Gastrocnemius medialis (tissue), 4 donors: ENCODE results near the gene COL4A1. TPM values are rescaled to one million over a fixed set of nuclear protein-coding genes. Genes with fewer than 3 reads are reported as not detected.

ENCODE experiments used
- ATAC-seq, 2 donors: fragments of 150-250 bp; one replicate each; pipeline ENCODE4 v1.9.1; 2016
- DNase-seq, 2 donors: peaks; one replicate each; pipeline ENCODE4 v3.0.0-alpha.2; 2019
- H3K27ac ChIP-seq, 4 donors: fragments of 200-600 bp; sonication (generic); 1 replicate in 1 of 4; 2 replicates in 3 of 4; pipeline ENCODE4 v1.5.1; 2016 to 2018; ENCODE audit warnings: mild to moderate bottlenecking in 2 of 4, moderate library complexity in 1 of 4
- H3K27me3 ChIP-seq, 3 donors: fragments of 200-600 bp; sonication (generic) in 2 of 3; 1 replicate in 1 of 3; 2 replicates in 2 of 3; pipeline versions ENCODE4 v1.5.1 to v1.6.0; 2016 to 2019; ENCODE audit warnings: mild to moderate bottlenecking in 1 of 3, moderate library complexity in 1 of 3
- H3K36me3 ChIP-seq, 2 donors: fragments of 200-600 bp; sonication (generic) in 1 of 2; one replicate each; pipeline ENCODE4 v1.5.1; 2017 to 2018
- H3K4me1 ChIP-seq, 2 donors: fragments of 200-600 bp; sonication (generic) in 1 of 2; one replicate each; pipeline ENCODE4 v1.5.1; 2016 to 2017; ENCODE audit warnings: mild to moderate bottlenecking in 2 of 2
- H3K4me3 ChIP-seq, 4 donors: fragments of 200-600 bp; sonication (generic) in 3 of 4; 1 replicate in 1 of 4; 2 replicates in 3 of 4; pipeline ENCODE4 v1.5.1; 2016 to 2019; ENCODE audit warnings: mild to moderate bottlenecking in 2 of 4
- H3K9me3 ChIP-seq, 3 donors: fragments of 200-600 bp; sonication (generic) in 2 of 3; 1 replicate in 1 of 3; 2 replicates in 2 of 3; pipeline ENCODE4 v1.5.1; 2016 to 2019
- POLR2A ChIP-seq, 2 donors: fragments of 450-650 bp; IDR thresholded peaks; one replicate each; pipeline ENCODE4 v1.6.1; 2017; ENCODE audit warnings: antibody characterized with exemption in 2 of 2, mild to moderate bottlenecking in 2 of 2, moderate library complexity in 2 of 2
- in situ Hi-C, 4 donors: fragments of 200-750 bp; cut with MboI; loops; one replicate each; pipeline versions ENCODE4 v1.15.0 to v1.8.0; 2017; ENCODE audit warnings: low sequenced_read_pairs in 4 of 4
- intact Hi-C: fragments of 100-400 bp; cut with DNase I; formaldehyde crosslinking; loops from one replicate; pipeline ENCODE4 v1.15.1; 2023; ENCODE audit warnings: low total_unique reads
- total RNA-seq, 4 donors: library from RNA; depleted of rRNA; stranded (reverse); fragments of >200 nt; gene quantifications; one replicate each; pipeline versions ENCODE4 v1.1.0 to v1.2.3, GENCODE V29; 2016
- TF ChIP-seq, protein P1 (sequence below), 5 experiments: fragments of 450-650 bp in 3 of 5; fragments of 200-600 bp in 2 of 5; sonication (generic) in 2 of 5; IDR thresholded peaks in 4 of 5; conservative IDR thresholded peaks in 1 of 5; 1 replicate in 4 of 5; 2 replicates in 1 of 5; pipeline ENCODE4 v1.5.1; 2016 to 2019; ENCODE audit warnings: antibody characterized with exemption in 5 of 5, mild to moderate bottlenecking in 3 of 5, moderate library complexity in 3 of 5

COL4A1 gene
- total RNA-seq, 4 donors from 2014 or later: 60.5 to 127 (median 120) TPM

DNA sequence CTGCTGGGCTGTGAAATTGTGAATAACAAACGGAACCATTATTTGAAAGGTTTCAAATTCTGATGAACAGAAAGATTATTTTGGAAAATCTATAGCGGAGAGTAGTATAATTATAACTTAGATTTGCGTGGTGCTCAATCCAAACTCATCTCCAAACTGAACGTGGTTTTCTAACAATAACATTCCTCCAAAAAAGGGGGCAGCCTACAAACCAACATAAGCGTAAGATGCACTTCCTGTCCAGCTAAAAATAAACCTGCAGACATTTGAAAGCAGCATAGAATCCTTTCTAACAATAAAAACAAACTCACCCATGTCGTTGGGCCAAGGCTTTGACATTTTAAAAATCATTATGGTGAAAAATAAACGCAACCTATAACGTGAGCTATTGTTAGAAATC is 178.4 kb downstream of the COL4A1 start:
- peak overlapping the region; percentile 83 to 95 (median 88) for H3K27ac ChIP-seq
- ATAC-seq (no peak), DNase-seq (no peak)
- no peaks in the 10 kb centered on the region for H3K9me3 ChIP-seq
- peak overlapping the region in 1 of 4 donors; percentile 14 for H3K4me3 ChIP-seq
- TF ChIP-seq POLR2A (IDR thresholded peaks at IDR 0.05): no peak
- TF ChIP-seq, protein P1, sequence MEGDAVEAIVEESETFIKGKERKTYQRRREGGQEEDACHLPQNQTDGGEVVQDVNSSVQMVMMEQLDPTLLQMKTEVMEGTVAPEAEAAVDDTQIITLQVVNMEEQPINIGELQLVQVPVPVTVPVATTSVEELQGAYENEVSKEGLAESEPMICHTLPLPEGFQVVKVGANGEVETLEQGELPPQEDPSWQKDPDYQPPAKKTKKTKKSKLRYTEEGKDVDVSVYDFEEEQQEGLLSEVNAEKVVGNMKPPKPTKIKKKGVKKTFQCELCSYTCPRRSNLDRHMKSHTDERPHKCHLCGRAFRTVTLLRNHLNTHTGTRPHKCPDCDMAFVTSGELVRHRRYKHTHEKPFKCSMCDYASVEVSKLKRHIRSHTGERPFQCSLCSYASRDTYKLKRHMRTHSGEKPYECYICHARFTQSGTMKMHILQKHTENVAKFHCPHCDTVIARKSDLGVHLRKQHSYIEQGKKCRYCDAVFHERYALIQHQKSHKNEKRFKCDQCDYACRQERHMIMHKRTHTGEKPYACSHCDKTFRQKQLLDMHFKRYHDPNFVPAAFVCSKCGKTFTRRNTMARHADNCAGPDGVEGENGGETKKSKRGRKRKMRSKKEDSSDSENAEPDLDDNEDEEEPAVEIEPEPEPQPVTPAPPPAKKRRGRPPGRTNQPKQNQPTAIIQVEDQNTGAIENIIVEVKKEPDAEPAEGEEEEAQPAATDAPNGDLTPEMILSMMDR (IDR thresholded peaks at IDR 0.05 in 4 of 5, conservative IDR thresholded peaks at IDR 0.05 in 1 of 5): no peak
- in situ Hi-C loops: no loop called here
- no peaks in the 10 kb centered on the region for H3K36me3 ChIP-seq
- H3K4me1 ChIP-seq: peaks cover 34 to 35% of the 10 kb centered on the region in 2 donors
- no peaks in the 10 kb centered on the region for H3K27me3 ChIP-seq
- intact Hi-C loops: no loop called here

DNA sequence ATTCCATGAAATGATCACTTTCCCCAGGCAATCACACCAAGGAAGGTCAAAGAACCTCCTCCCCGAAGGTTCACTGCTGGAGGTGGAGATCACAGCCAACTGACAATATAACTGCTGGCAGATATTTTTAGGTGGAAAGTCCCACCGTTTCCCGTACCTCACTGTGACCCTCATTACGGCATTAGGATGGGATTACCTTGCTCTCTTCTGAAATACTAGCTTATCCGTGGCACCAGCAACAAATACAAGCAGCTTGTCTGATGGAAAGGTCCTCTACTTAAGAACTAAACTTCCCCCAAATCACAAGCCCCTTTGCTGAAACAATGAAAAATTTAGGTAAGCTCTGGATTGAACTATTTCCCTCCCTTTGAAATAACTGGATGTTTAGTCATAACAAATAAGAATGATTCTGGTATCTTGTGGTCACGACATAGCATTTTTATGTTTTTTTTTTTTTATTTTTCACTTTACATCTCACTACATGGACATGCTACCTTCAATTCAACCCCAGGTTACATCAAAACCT is 178.9 kb downstream of the COL4A1 start:
- Histone ChIP-seq H3K9me3 (no peaks in the 10 kb centered on the region), H3K4me3 (no peak overlapping the region), H3K27me3 (no peaks in the 10 kb centered on the region), H3K4me1 (peaks cover 33 to 35% of the 10 kb centered on the region in 2 donors), H3K36me3 (no peaks in the 10 kb centered on the region), H3K27ac (peak overlapping the region; percentile 83 to 95 (median 88))
- no peak for TF ChIP-seq POLR2A (IDR thresholded peaks at IDR 0.05)
- TF ChIP-seq, protein P1 (IDR thresholded peaks at IDR 0.05 in 4 of 5, conservative IDR thresholded peaks at IDR 0.05 in 1 of 5): no peak
- intact Hi-C loops: no loop called here
- DNase-seq (no peak), ATAC-seq (no peak)
- in situ Hi-C loops: no loop called here

DNA sequence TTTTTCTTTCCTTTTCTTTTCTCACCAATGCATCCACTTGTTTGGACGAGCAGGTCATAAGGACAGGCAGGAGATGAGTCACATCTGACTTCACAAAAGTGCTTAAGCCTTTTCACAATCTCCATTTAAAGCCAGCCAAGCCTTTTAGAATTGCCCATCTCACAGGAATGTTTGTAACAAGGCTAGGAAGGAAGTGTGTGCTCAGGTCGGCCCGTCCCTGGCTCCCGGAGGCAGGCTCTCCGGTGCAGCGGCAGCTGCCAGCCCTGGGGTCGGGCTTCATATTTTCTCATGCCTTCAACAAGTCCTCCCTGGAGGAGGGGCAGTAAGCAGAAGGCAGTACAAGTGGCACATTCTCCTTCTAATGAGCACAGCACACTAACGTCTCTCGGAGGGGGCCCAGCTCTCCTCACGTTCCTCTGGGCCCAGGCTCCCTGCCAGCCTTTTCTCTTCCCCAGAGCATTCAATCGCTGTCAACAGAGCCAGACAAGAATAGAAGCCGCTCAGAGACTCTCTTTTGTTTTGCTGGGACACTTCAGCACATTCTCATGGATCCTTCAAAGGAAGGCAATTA is 180.5 kb downstream of the COL4A1 start:
- TF ChIP-seq, protein P1 (IDR thresholded peaks at IDR 0.05 in 4 of 5, conservative IDR thresholded peaks at IDR 0.05 in 1 of 5): no peak
- TF ChIP-seq POLR2A (IDR thresholded peaks at IDR 0.05): peak; percentile 43 to 60
- in situ Hi-C loops (no loop called here), intact Hi-C loops (no loop called here)
- peak; percentile 89 to 93 for ATAC-seq
- peak; percentile 47 to 77 for DNase-seq
- no peaks in the 10 kb centered on the region for H3K27me3 ChIP-seq
- peaks cover 33 to 35% of the 10 kb centered on the region in 2 donors for H3K4me1 ChIP-seq
- peak overlapping the region; percentile 83 to 95 (median 88) for H3K27ac ChIP-seq
- peak overlapping the region; percentile 31 to 45 (median 39) for H3K4me3 ChIP-seq
- H3K36me3 ChIP-seq: no peaks in the 10 kb centered on the region
- H3K9me3 ChIP-seq: no peaks in the 10 kb centered on the region

DNA sequence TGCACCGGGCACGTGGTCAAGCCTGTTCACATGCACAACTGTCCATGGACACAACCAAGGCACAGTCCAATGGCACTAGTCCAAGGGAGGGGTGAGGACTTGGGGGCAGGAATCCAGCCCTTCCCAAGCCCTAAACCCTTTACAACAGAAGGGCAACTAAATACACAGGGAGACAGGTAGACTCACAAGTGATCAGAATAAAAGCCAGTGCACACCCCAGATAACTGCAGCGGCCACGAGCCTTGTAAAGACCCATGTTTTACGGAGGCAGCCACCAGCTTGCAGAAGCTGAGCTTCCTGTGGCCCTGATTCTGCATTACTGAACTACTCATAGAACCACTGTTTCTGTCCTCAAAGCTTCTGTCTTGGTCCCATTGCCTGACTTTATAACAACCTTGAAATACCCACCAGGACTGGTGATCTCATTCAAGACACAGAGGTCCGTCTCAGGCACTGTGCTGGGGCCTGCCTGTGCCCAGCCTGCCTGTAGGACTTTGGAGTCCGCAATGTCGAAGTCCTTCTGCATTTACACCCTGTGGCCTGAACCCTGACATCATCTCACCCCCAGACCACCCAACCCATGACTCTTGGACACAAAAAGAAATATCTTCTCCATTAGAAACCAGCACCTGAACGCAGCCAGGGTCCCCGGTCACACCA is 181.2 kb downstream of the COL4A1 start:
- in situ Hi-C loops (no loop called here), intact Hi-C loops (no loop called here)
- H3K27me3 ChIP-seq: no peaks in the 10 kb centered on the region
- DNase-seq (no peak), ATAC-seq (peak in 1 of 2 donors; percentile 25)
- no peaks in the 10 kb centered on the region for H3K9me3 ChIP-seq
- peaks cover 33 to 35% of the 10 kb centered on the region in 2 donors for H3K4me1 ChIP-seq
- TF ChIP-seq, protein P1 (IDR thresholded peaks at IDR 0.05 in 4 of 5, conservative IDR thresholded peaks at IDR 0.05 in 1 of 5): no peak
- TF ChIP-seq POLR2A (IDR thresholded peaks at IDR 0.05): no peak
- H3K36me3 ChIP-seq: no peaks in the 10 kb centered on the region
- H3K27ac ChIP-seq: peak overlapping the region; percentile 83 to 95 (median 88)
- H3K4me3 ChIP-seq: peak overlapping the region in 3 of 4 donors; percentile 39 to 45 (median 39)
